ENCODE data around the gene GBGT1.

DNA sequence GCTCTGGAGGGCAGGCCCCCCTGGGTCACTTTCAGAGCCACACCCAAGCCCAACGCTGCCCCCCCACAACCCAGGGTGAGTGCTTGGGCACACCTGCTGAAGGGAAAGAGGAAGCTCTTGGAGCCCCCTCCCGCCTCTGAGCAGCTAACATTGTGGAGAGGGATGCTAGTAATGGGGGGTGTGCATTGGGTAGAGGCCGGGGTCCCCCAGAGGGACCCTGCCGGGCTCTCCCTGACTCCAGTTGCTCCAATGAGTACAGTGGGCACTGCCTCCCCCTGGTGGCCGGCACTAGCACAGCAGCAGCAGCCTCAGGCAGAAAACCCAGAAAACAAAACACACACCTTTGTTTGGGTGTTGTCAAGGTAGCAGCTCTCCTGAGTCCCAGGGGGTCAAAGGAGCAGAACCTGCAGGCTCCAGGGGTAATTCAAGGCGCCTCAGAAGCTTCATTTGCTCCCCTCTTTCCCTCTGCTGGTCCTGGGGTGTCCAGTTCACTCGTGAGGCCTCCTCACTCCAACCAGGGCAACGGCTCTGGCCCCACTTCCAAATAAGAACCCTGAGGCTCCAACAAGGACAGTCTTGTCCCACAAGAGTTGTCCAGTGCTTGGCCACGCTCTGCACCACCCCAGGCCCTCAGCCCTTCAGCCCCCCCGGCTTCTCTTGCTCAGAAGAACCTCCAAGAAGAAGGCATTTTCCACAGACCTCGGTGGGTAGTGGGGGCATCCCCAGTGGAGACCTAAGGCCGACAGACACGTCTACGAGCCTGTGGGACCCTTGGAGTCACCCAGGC lies 16.1 kb downstream of the GBGT1 start:
- TF ChIP-seq POLR2AphosphoS5 (IDR thresholded peaks at IDR 0.05; ENCODE audit: low read depth, low read length), result no peak
- peak; percentile 33; the same call in 1 of the 2 replicates for TF ChIP-seq SIN3A (IDR thresholded peaks at IDR 0.05; ENCODE audit: borderline replicate concordance, insufficient read depth, low read length)
- no peak for TF ChIP-seq TAF1 (IDR thresholded peaks at IDR 0.05; ENCODE audit: borderline replicate concordance, insufficient read depth, low read length)
